Muscle layer of duodenum (tissue), 2 donors: ENCODE results near the gene LSM14B.

Experiments
- H3K27ac ChIP-seq: one replicate; pipeline ENCODE4 v1.7.0; 2013; ENCODE audit warnings: mild to moderate bottlenecking, low read length
- H3K27me3 ChIP-seq: one replicate; pipeline ENCODE4 v1.7.0; 2013; ENCODE audit warnings: low read depth, mild to moderate bottlenecking, control low read depth, low read length
- H3K36me3 ChIP-seq, 2 donors: one replicate each; pipeline ENCODE4 v1.7.0; 2013; ENCODE audit warnings: low read length in 2 of 2, control low read depth in 1 of 2, mild to moderate bottlenecking in 1 of 2; ENCODE audit not compliant: insufficient read depth in 2 of 2, control insufficient read depth in 1 of 2
- H3K4me1 ChIP-seq, 2 donors: one replicate each; pipeline ENCODE4 v1.7.0; 2013; ENCODE audit warnings: low read length in 2 of 2, mild to moderate bottlenecking in 2 of 2, control low read depth in 1 of 2, moderate library complexity in 1 of 2; ENCODE audit not compliant: insufficient read depth in 2 of 2, control insufficient read depth in 1 of 2
- H3K4me3 ChIP-seq, 2 donors: one replicate each; pipeline ENCODE4 v1.7.0; 2013; ENCODE audit warnings: low read length in 2 of 2, low read depth in 1 of 2, mild to moderate bottlenecking in 1 of 2
- H3K9me3 ChIP-seq, 2 donors: one replicate each; pipeline ENCODE4 v1.7.0; 2013; ENCODE audit warnings: low read length in 2 of 2, control low read depth in 1 of 2, mild to moderate bottlenecking in 1 of 2; ENCODE audit not compliant: control insufficient read depth in 1 of 2
- donor health status: healthy.

Gene LSM14B

DNA sequence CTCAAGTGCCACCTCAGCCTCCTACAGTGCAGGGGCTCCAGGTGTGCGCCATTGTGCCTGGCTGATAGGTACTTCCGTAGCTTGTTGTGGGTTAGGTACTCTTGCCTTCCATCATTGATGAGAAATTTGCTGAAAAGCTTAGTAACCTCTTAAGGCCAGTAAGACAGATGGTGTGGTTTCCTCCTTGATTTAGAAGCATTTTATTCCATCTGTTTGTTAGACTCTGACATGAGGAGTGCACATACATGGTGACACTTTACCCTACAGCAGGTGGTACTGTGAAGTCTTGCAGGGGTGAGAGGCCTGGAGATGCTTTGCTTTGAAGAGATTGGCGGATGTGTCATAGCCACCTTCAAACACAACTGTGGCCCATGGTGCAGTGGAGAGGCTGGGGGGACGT is 45.8 kb downstream of the LSM14B start:
- Histone ChIP-seq H3K9me3 (no peaks in the 10 kb centered on the region), H3K27ac (no peak overlapping the region), H3K27me3 (no peaks in the 10 kb centered on the region), H3K4me1 (no peaks in the 10 kb centered on the region), H3K36me3 (peaks cover 18 to 58% of the 10 kb centered on the region in 2 donors), H3K4me3 (no peak overlapping the region)

DNA sequence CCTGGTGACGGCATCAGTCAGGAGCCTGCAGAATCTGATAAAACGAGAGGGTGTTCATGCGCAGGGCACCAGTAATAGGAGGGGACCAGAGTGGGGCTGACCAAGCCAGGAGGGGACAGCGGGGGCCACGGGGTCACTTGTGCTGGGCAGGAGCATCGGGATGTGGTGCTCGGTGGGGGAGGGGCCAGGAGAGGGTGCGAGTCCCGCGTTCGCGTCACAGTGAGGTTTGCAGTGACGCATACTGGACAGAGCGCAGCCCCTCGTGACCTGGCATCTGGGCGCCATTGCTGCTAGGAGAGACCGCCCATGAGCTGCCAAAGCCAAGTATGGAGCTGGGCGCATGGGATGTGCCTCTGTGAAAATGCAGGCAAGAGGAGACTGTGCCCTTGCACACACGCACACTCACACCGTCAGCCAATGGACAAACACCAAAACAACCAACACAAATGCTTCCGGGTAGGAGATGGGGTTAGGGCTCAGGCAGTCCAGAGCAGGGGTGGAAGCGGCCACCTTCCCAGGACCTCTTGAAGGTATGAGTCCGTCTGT is 46.7 kb downstream of the LSM14B start:
- Histone ChIP-seq H3K36me3 (peaks cover 18 to 53% of the 10 kb centered on the region in 2 donors), H3K9me3 (no peaks in the 10 kb centered on the region), H3K27ac (no peak overlapping the region), H3K4me3 (no peak overlapping the region), H3K27me3 (no peaks in the 10 kb centered on the region), H3K4me1 (no peaks in the 10 kb centered on the region)

DNA sequence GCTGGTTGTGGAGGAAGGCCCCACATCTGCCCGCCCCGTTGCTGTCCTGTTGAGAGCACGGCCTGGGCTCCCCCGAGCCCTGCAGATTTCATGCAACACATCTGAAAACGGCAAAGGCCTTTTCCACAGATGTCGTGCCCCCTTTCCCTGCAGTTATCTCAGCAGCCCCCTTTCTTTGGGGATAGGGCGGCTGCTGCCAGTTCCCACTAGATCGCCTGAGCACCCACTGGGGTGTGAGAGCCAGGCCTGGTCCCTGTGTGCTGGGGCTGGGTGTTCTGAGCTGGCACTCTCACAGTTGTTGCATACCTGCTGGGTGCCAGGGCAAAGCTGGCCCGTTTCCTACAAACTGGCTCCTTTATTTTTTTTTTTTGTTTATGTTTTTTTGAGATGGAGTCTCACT is 48.3 kb downstream of the LSM14B start:
- no peak overlapping the region for H3K27ac ChIP-seq
- H3K4me1 ChIP-seq, result no peaks in the 10 kb centered on the region
- H3K36me3 ChIP-seq, result peaks cover 12 to 53% of the 10 kb centered on the region in 2 donors
- no peak overlapping the region for H3K4me3 ChIP-seq
- H3K9me3 ChIP-seq, result no peaks in the 10 kb centered on the region
- no peaks in the 10 kb centered on the region for H3K27me3 ChIP-seq

DNA sequence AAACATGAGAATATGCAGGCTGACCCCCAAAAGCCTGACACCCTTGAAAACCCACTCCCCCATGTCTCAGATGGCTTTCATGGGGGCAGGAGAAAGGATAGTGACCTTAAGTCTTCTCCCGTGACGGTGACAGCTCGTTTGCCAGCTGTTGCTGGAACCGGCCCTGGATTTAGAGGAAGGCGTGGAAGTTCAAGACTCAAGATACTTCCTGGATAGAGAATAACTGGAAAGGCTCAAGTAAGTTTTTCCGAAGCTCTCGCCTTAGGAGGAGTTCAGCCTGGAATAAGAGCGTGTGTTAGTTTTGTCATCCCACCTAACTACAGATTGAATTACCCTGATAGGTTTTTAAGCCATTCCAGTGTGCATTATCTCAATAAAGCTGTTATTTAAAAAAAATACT is 49.0 kb downstream of the LSM14B start:
- Histone ChIP-seq H3K4me1 (no peaks in the 10 kb centered on the region), H3K36me3 (peaks cover 8 to 53% of the 10 kb centered on the region in 2 donors), H3K27ac (no peak overlapping the region), H3K9me3 (no peaks in the 10 kb centered on the region), H3K27me3 (no peaks in the 10 kb centered on the region), H3K4me3 (no peak overlapping the region)

DNA sequence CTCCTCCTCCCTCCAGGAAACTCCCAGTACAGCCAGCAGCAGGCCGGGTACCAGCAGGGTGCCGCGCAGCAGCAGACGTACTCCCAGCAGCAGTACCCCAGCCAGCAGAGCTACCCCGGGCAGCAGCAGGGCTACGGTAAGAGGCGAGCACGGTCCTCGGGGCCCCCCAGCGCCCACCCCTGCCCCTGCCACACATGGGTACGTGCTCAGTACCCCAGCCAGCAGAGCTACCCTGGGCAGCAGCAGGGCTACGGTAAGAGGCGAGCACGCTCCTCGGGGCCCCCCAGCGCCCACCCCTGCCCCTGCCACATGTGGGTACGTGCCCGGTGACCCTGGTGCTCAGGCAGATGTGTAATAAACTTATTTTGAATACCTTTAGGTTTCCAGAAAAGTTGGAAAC is 50.4 kb downstream of the LSM14B start:
- H3K36me3 ChIP-seq, result peaks cover 6 to 50% of the 10 kb centered on the region in 2 donors
- no peaks in the 10 kb centered on the region for H3K9me3 ChIP-seq
- H3K27ac ChIP-seq, result no peak overlapping the region
- H3K4me3 ChIP-seq, result no peak overlapping the region
- no peaks in the 10 kb centered on the region for H3K27me3 ChIP-seq
- no peaks in the 10 kb centered on the region for H3K4me1 ChIP-seq

DNA sequence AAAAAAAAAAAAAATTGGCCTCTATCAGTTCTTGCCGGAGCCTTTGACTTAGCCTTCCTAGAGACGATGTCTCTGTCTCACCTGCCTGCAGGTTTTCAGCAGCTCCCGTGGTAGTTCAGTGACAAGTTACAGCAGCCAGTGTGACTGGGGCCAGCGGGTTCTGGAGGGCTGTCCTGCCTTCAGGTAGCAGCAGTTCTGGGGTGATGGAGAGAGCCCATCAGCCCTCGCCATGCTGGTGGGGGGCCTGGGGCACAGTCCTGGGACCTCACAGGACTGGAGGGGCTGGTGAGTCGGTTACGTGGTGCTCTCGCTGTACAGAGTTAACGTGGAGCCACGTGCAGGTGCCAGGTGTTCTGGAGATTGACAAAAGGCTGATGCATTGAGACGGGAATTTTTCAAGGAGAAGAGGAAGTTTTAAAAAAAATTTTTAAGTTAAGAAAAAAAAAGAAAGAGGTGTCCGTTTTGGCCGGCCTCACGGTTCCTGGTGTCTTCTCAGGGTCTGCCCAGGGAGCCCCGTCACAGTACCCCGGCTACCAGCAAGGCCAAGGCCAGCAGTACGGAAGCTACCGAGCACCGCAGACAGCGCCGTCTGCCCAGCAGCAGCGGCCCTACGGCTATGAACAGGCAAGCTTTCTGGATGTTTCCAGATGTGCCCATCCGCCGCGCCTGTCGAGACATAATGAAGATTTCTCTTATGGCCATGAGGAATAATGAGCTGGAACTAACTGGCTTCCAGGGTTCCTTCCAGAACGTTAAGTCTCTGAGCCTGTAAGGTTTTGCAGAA is 51.9 kb downstream of the LSM14B start:
- Histone ChIP-seq H3K9me3 (no peaks in the 10 kb centered on the region), H3K4me1 (no peaks in the 10 kb centered on the region), H3K27ac (no peak overlapping the region), H3K36me3 (peaks cover 3 to 49% of the 10 kb centered on the region in 2 donors), H3K27me3 (no peaks in the 10 kb centered on the region), H3K4me3 (no peak overlapping the region)

DNA sequence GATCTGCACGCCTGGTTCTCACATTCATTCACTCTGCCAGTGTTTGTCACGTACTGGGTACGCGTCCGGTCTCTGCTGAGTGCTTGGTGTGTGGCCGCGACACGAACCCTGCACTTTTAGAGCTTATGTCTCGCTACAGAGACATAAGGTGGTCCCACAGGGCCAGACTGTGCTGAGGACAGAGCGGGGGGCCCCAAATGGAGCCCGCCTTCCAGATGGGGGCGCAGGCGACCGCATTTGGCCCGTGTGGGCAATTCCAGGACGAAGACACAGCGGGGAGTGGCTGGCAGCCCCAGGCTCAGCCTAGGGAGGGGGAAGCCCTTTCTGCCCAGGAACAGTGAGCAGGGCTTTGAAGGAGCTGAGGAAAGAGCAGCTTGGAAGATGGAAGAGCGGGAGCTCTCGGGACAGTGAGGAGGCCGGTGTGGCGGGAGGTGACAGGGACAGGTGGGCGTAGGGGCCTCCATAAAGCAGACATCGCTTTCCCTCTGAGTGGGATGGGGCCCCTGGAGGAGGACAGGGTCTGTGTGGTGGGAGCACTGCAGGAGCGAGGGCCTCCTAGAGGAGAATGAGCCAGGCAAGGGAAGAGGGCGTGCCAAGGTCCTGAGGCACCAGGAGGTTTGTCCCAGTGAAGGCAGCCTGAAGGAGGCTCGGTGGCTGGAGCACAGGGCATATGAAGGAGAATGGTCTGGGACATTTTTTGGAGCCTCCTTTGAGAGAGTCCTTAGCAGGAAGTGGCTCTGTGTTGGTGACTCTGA is 52.8 kb downstream of the LSM14B start:
- H3K27ac ChIP-seq, result no peak overlapping the region
- no peaks in the 10 kb centered on the region for H3K27me3 ChIP-seq
- peaks cover 3 to 45% of the 10 kb centered on the region in 2 donors for H3K36me3 ChIP-seq

DNA sequence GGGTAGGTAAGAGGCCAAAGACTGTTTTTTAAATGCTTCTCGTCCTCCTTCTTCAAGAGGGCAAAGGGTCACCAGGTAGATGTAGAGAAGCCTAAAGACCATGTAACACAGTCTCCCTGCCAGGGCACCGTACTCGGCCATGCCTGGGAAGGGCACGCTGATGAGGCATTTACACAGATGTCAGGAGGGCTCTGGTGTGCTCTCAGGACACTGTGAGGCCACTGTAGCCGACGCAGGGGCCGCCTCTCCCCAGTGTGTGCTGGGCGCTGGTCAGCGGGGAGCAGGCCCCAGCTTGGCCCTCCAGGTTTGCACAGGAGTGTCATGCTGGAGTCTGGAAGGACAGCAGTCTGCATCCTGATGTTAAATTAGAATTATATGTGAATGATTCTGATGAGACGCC is 53.4 kb downstream of the LSM14B start:
- H3K36me3 ChIP-seq, result peaks cover 3 to 45% of the 10 kb centered on the region in 2 donors
- H3K4me1 ChIP-seq, result no peaks in the 10 kb centered on the region
- H3K27me3 ChIP-seq, result no peaks in the 10 kb centered on the region
- no peak overlapping the region for H3K27ac ChIP-seq
- no peak overlapping the region for H3K4me3 ChIP-seq
- H3K9me3 ChIP-seq, result no peaks in the 10 kb centered on the region

More for the DNA sequence above, 52.8 kb downstream of the LSM14B start:
- Histone ChIP-seq H3K4me1 (no peaks in the 10 kb centered on the region), H3K4me3 (no peak overlapping the region), H3K9me3 (no peaks in the 10 kb centered on the region)

DNA sequence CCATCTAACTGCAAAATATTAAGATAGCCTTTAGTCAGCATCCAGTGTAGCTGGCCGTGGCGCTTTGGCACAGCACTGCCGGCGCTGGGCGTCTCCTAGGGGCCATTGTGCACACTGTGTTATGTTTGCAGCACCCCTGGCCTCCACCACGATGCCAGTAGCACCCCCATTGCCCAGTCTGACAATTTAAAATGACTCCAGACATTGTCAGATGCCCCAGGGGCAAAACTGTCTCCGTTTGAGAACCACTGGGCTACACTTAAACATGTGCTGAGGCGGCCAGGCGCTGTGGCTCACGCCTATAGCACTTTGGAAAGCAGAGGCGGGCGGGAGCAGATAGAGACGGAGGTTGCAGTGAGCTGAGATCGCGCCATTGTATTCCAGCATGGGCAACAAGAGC is 54.6 kb downstream of the LSM14B start:
- no peaks in the 10 kb centered on the region for H3K27me3 ChIP-seq
- H3K36me3 ChIP-seq, result peaks cover 3 to 45% of the 10 kb centered on the region in 2 donors
- no peaks in the 10 kb centered on the region for H3K9me3 ChIP-seq
- H3K4me1 ChIP-seq, result no peaks in the 10 kb centered on the region
- H3K4me3 ChIP-seq, result no peak overlapping the region
- no peak overlapping the region for H3K27ac ChIP-seq

DNA sequence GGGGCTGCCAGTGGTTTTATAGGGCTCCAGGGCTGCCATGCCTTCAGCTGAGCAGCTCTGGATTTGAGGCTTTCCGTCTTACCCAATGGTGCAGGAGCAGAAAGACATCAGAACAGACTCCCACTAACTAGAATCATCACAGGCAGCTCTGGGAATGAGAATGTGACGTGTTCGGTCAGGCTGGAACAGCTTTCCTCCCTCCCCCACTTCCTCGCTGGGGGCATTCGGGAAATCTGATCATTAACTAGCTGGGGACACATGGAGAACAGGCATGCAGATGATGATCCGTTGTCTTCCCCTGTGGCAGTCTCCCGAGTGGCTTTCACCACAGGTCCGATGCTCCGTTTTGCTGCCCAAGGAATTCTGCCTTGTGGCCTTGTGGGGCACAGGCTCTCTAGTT is 55.0 kb downstream of the LSM14B start:
- no peak overlapping the region for H3K4me3 ChIP-seq
- no peaks in the 10 kb centered on the region for H3K4me1 ChIP-seq
- no peaks in the 10 kb centered on the region for H3K27me3 ChIP-seq
- H3K27ac ChIP-seq, result no peak overlapping the region
- no peaks in the 10 kb centered on the region for H3K9me3 ChIP-seq
- H3K36me3 ChIP-seq, result peaks cover 3 to 45% of the 10 kb centered on the region in 2 donors

DNA sequence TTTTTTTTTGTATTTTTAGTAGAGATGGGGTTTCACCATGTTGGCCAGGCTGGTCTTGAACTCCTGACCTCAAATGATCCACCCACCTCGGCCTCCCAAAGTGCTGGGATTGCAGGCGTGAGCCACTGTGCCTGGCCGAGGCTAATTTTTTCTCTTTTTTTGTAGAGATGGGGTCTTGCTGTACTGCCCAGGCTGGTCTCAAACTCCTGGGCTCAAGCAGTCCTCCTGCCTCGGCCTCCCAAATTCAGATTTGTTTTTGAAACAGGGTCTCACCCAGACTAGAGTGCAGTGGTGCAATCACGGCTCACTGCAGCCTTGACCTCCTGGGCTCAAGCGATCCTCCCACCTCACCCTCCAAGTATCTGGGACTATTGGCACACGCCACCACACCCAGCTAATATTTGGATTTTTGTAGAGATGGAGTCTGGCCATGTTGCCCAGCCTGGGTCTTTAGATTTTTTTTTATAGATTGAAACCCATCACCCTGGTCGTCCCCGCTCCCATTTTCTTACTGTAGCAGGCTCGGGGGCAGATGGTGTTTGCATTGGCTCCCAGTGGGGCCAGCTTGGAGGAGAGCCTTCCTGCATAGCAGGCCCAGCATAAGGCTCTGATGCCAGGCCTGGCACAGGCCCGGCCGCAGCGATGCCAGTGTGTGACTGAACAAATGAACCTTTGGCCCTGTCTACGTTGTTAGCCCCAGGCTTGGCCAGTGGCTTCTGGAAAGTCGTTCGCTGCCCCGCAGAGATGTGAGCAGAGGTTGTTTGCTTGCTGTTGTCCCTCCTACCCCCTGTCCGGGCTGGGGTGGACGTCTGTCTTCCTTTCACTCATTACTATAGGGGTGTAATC is 56.3 kb downstream of the LSM14B start:
- H3K36me3 ChIP-seq, result peaks cover 0 to 37% of the 10 kb centered on the region in 2 donors
- no peak overlapping the region for H3K27ac ChIP-seq
- H3K4me1 ChIP-seq, result peaks cover 0 to 4% of the 10 kb centered on the region in 2 donors
- H3K4me3 ChIP-seq, result no peak overlapping the region
- H3K9me3 ChIP-seq, result no peaks in the 10 kb centered on the region
- no peaks in the 10 kb centered on the region for H3K27me3 ChIP-seq
